Stomach (tissue), 9 donors: ENCODE results near the gene CUEDC1. TPM values are rescaled to one million over a fixed set of nuclear protein-coding genes. Genes with fewer than 3 reads are reported as not detected.

Experiments used
- DNase-seq, 2 donors: peaks; one replicate each; pipeline versions ENCODE4 v3.0.0 to v3.0.0-alpha.2; 2013 to 2019
- H3K27ac ChIP-seq, 5 donors: fragments of 200-600 bp in 4 of 5; sonication (generic) in 4 of 5; one replicate each; pipeline ENCODE4 v1.5.1; 2013 to 2019; ENCODE audit warnings: mild to moderate bottlenecking in 1 of 5, moderate library complexity in 1 of 5
- H3K27me3 ChIP-seq, 3 donors: fragments of 200-600 bp; sonication (generic); one replicate each; pipeline ENCODE4 v1.5.1; 2017 to 2019; ENCODE audit warnings: mixed run types in 1 of 3
- H3K36me3 ChIP-seq, 4 donors: fragments of 200-600 bp; sonication (generic); 1 replicate in 3 of 4; 2 replicates in 1 of 4; pipeline ENCODE4 v1.5.1; 2016 to 2019
- H3K4me1 ChIP-seq, 4 donors: fragments of 200-600 bp; sonication (generic); one replicate each; pipeline ENCODE4 v1.5.1; 2016 to 2019
- H3K4me3 ChIP-seq, 4 donors: fragments of 200-600 bp; sonication (generic) in 3 of 4; one replicate each; pipeline ENCODE4 v1.5.1; 2016 to 2019; ENCODE audit warnings: mild to moderate bottlenecking in 1 of 4
- H3K9me3 ChIP-seq, 4 donors: fragments of 200-600 bp; sonication (generic); one replicate each; pipeline ENCODE4 v1.5.1; 2016 to 2019
- CTCF ChIP-seq, 7 experiments: fragments of 450-650 bp in 4 of 7; fragments of 200-600 bp in 3 of 7; sonication (generic) in 3 of 7; IDR thresholded peaks; one replicate each; pipeline ENCODE4 v1.5.1; 2016 to 2019; ENCODE audit warnings: antibody characterized with exemption in 7 of 7, control low read depth in 2 of 7, mild to moderate bottlenecking in 1 of 7
- EP300 ChIP-seq: sonication (generic); formaldehyde crosslinking; IDR thresholded peaks from one replicate; pipeline ENCODE4 v1.6.1; 2017; ENCODE audit warnings: antibody characterized with exemption
- POLR2A ChIP-seq, 4 donors: fragments of 450-650 bp; IDR thresholded peaks; one replicate each; pipeline ENCODE4 v1.6.1; 2016; ENCODE audit warnings: antibody characterized with exemption in 4 of 4, control low read depth in 2 of 4, mild to moderate bottlenecking in 1 of 4, moderate library complexity in 1 of 4
- POLR2AphosphoS5 ChIP-seq, 3 donors: sonication (generic); formaldehyde crosslinking; IDR thresholded peaks; one replicate each; pipeline ENCODE4 v1.6.1; 2016; ENCODE audit warnings: antibody characterized with exemption in 3 of 3
- whole genome bisulfite sequencing, 5 donors: extraction: QIAGEN DNeasy Blood & Tissue Kit in 3 of 5; methylation state at CpG; one replicate each; pipeline versions ENCODE4 v1.1.5 to v1.1.7; 2013 to 2018; 5-methylcytosine and 5-hydroxymethylcytosine counted together
- intact Hi-C: fragments of 100-400 bp; cut with DNase I; formaldehyde crosslinking; loops from one replicate; pipeline ENCODE4 v1.15.1; 2023; ENCODE audit warnings: low total_unique reads
- polyA plus RNA-seq, 3 donors: library from polyadenylated mRNA; stranded (reverse); fragments of 200-250 nt; gene quantifications; one replicate each; pipeline ENCODE4 v1.2.3, GENCODE V29; 2013
- total RNA-seq, 5 donors: library from RNA; depleted of rRNA; stranded (reverse); fragments of >200 nt; gene quantifications; one replicate each; pipeline versions ENCODE4 v1.1.0 to v1.2.3, GENCODE V29; 2014 to 2016
- donor health status: healthy with polysubstance abuse.
- donor health status: Bipolar disorder and iron deficiency.
- donor health status: healthy.

The CUEDC1 gene
- total and polyA plus RNA-seq, 8 donors: 10.5 to 111 (median 21.7) TPM

GRCh38 chr17:57930239-57930638 is 25.0 kb downstream of the CUEDC1 start:
- Histone ChIP-seq H3K36me3 (no peaks in the 10 kb centered on the region), H3K27me3 (no peaks in the 10 kb centered on the region), H3K4me1 (peaks cover 37 to 94% (median 74%) of the 10 kb centered on the region in 4 donors), H3K27ac (peak overlapping the region in 4 of 5 donors; percentile 47 to 99 (median 60)), H3K9me3 (no peaks in the 10 kb centered on the region), H3K4me3 (no peak overlapping the region)
- 59 to 91% (median 80%) methylated on average over 4 to 5 of the region's 5 CpGs for WGBS, 5 donors
- TF ChIP-seq CTCF (IDR thresholded peaks at IDR 0.05) (no peak), POLR2AphosphoS5 (IDR thresholded peaks at IDR 0.05) (no peak), EP300 (no peak), POLR2A (IDR thresholded peaks at IDR 0.05) (no peak)
- intact Hi-C loops: no loop called here
- DNase-seq: no peak

GRCh38 chr17:57929386-57929785 is 25.8 kb downstream of the CUEDC1 start:
- no peak for DNase-seq
- Histone ChIP-seq H3K27me3 (no peaks in the 10 kb centered on the region), H3K36me3 (no peaks in the 10 kb centered on the region), H3K27ac (peak overlapping the region in 4 of 5 donors; percentile 58 to 99 (median 64)), H3K4me1 (peaks cover 29 to 90% (median 69%) of the 10 kb centered on the region in 4 donors), H3K9me3 (no peaks in the 10 kb centered on the region), H3K4me3 (no peak overlapping the region)
- 60 to 85% (median 73%) methylated on average over 4 of the region's 4 CpGs for WGBS, 5 donors
- TF ChIP-seq EP300 (no peak), POLR2A (IDR thresholded peaks at IDR 0.05) (no peak), CTCF (IDR thresholded peaks at IDR 0.05) (no peak), POLR2AphosphoS5 (IDR thresholded peaks at IDR 0.05) (no peak)
- intact Hi-C loops: no loop called here

GRCh38 chr17:57928928-57929327 is 26.3 kb downstream of the CUEDC1 start:
- H3K27me3 ChIP-seq: no peaks in the 10 kb centered on the region
- intact Hi-C loops: no loop called here
- no peaks in the 10 kb centered on the region for H3K9me3 ChIP-seq
- H3K4me1 ChIP-seq: peaks cover 29 to 86% (median 67%) of the 10 kb centered on the region in 4 donors
- WGBS, 5 donors: 56 to 75% (median 62%) methylated on average over 5 of the region's 5 CpGs
- TF ChIP-seq EP300 (no peak), POLR2AphosphoS5 (IDR thresholded peaks at IDR 0.05) (no peak), CTCF (IDR thresholded peaks at IDR 0.05) (no peak), POLR2A (IDR thresholded peaks at IDR 0.05) (no peak)
- DNase-seq: no peak
- H3K4me3 ChIP-seq: no peak overlapping the region
- no peaks in the 10 kb centered on the region for H3K36me3 ChIP-seq
- peak overlapping the region in 4 of 5 donors; percentile 58 to 99 (median 64) for H3K27ac ChIP-seq

GRCh38 chr17:57927048-57927723 is 28.0 kb downstream of the CUEDC1 start:
- H3K4me1 ChIP-seq: peaks cover 27 to 85% (median 64%) of the 10 kb centered on the region in 4 donors
- intact Hi-C loops: no loop called here
- TF ChIP-seq CTCF (IDR thresholded peaks at IDR 0.05): no peak
- TF ChIP-seq POLR2AphosphoS5 (IDR thresholded peaks at IDR 0.05): peak in 1 of 3 donors; percentile 40
- TF ChIP-seq EP300: no peak
- TF ChIP-seq POLR2A (IDR thresholded peaks at IDR 0.05): no peak
- no peaks in the 10 kb centered on the region for H3K9me3 ChIP-seq
- H3K27me3 ChIP-seq: no peaks in the 10 kb centered on the region
- H3K4me3 ChIP-seq: no peak overlapping the region
- DNase-seq: peak; percentile 53 to 77
- H3K36me3 ChIP-seq: no peaks in the 10 kb centered on the region
- WGBS, 5 donors: 41 to 46% (median 45%) methylated on average over 5 of the region's 5 CpGs
- peak overlapping the region; percentile 23 to 99 (median 60) for H3K27ac ChIP-seq
